H1 (cell line): ENCODE measurements around the gene KIF26B. TPM values are rescaled to one million over a fixed set of nuclear protein-coding genes. Genes with fewer than 3 reads are reported as not detected.

Experiments used
- BRCA1 ChIP-seq: IDR thresholded peaks from 2 replicates; pipeline ENCODE4 v1.6.1; 2012; ENCODE audit warnings: low read depth, low read length, improper control_type of control experiment
- GTF2F1 ChIP-seq: IDR thresholded peaks from 2 replicates; pipeline ENCODE4 v1.6.1; 2012; ENCODE audit warnings: low read depth, low read length, improper control_type of control experiment, borderline replicate concordance
- POU5F1 ChIP-seq: IDR thresholded peaks from 2 replicates; pipeline ENCODE4 v1.6.1; 2011; ENCODE audit warnings: low read depth, mild to moderate bottlenecking, low read length, moderate library complexity
- polyA plus RNA-seq, 7 experiments: library from polyadenylated mRNA; depleted of rRNA in 3 of 7; stranded (reverse) in 5 of 7; unstranded in 2 of 7; fragments of >200 nt in 5 of 7; fragments of 200-250 nt in 2 of 7; gene quantifications; 1 replicate in 5 of 7; 2 replicates in 1 of 7; 4 replicates in 1 of 7; pipeline versions ENCODE4 v1.2.1 to v1.2.3, GENCODE V29; 2011 to 2013; ENCODE audit warnings: missing spikeins in 2 of 7, mixed read lengths in 2 of 7
- total RNA-seq: library from RNA; stranded (reverse); fragmentation: NEBNext Ultra II Directional; extraction: Animal tissue kit (Norgen Biotek cat#: 25700); gene quantifications from 2 replicates; pipeline ENCODE4 v1.2.1, GENCODE V29; 2021
- TF ChIP-seq, protein P1 (sequence below): fragments of 300-600 bp; sonication (generic); IDR thresholded peaks from 2 replicates; pipeline ENCODE4 v1.7.1; 2012; ENCODE audit warnings: low read length, moderate library complexity, mild to moderate bottlenecking, inconsistent platforms; ENCODE audit not compliant: insufficient replicate concordance

KIF26B gene
- total and polyA plus RNA-seq, 2 of the 8 experiments (the other 6 are each of a cell fraction or from before 2014, with no cell fraction given): 0.06 to 0.28 TPM

DNA sequence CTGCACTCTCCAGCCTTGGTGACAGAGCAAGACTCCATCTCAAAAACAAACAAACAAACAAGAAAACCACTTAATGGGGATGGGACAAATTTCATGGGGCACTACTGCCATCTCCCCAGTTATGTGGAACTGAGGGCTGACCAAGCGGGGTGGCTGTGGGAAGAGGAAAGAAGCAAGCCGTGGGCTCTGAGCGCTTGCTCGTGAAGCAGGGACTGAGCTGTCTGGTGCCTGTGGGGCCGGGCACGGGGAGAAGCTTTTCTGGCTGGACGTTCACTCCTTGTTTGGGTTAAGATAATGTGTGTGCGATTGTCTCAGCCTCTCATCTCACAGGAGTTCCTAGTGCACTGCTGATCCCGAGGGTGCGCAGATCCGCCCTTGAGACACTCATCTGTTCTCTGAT lies 22.0 kb upstream of the KIF26B start (continued):
- TF ChIP-seq, protein P1, sequence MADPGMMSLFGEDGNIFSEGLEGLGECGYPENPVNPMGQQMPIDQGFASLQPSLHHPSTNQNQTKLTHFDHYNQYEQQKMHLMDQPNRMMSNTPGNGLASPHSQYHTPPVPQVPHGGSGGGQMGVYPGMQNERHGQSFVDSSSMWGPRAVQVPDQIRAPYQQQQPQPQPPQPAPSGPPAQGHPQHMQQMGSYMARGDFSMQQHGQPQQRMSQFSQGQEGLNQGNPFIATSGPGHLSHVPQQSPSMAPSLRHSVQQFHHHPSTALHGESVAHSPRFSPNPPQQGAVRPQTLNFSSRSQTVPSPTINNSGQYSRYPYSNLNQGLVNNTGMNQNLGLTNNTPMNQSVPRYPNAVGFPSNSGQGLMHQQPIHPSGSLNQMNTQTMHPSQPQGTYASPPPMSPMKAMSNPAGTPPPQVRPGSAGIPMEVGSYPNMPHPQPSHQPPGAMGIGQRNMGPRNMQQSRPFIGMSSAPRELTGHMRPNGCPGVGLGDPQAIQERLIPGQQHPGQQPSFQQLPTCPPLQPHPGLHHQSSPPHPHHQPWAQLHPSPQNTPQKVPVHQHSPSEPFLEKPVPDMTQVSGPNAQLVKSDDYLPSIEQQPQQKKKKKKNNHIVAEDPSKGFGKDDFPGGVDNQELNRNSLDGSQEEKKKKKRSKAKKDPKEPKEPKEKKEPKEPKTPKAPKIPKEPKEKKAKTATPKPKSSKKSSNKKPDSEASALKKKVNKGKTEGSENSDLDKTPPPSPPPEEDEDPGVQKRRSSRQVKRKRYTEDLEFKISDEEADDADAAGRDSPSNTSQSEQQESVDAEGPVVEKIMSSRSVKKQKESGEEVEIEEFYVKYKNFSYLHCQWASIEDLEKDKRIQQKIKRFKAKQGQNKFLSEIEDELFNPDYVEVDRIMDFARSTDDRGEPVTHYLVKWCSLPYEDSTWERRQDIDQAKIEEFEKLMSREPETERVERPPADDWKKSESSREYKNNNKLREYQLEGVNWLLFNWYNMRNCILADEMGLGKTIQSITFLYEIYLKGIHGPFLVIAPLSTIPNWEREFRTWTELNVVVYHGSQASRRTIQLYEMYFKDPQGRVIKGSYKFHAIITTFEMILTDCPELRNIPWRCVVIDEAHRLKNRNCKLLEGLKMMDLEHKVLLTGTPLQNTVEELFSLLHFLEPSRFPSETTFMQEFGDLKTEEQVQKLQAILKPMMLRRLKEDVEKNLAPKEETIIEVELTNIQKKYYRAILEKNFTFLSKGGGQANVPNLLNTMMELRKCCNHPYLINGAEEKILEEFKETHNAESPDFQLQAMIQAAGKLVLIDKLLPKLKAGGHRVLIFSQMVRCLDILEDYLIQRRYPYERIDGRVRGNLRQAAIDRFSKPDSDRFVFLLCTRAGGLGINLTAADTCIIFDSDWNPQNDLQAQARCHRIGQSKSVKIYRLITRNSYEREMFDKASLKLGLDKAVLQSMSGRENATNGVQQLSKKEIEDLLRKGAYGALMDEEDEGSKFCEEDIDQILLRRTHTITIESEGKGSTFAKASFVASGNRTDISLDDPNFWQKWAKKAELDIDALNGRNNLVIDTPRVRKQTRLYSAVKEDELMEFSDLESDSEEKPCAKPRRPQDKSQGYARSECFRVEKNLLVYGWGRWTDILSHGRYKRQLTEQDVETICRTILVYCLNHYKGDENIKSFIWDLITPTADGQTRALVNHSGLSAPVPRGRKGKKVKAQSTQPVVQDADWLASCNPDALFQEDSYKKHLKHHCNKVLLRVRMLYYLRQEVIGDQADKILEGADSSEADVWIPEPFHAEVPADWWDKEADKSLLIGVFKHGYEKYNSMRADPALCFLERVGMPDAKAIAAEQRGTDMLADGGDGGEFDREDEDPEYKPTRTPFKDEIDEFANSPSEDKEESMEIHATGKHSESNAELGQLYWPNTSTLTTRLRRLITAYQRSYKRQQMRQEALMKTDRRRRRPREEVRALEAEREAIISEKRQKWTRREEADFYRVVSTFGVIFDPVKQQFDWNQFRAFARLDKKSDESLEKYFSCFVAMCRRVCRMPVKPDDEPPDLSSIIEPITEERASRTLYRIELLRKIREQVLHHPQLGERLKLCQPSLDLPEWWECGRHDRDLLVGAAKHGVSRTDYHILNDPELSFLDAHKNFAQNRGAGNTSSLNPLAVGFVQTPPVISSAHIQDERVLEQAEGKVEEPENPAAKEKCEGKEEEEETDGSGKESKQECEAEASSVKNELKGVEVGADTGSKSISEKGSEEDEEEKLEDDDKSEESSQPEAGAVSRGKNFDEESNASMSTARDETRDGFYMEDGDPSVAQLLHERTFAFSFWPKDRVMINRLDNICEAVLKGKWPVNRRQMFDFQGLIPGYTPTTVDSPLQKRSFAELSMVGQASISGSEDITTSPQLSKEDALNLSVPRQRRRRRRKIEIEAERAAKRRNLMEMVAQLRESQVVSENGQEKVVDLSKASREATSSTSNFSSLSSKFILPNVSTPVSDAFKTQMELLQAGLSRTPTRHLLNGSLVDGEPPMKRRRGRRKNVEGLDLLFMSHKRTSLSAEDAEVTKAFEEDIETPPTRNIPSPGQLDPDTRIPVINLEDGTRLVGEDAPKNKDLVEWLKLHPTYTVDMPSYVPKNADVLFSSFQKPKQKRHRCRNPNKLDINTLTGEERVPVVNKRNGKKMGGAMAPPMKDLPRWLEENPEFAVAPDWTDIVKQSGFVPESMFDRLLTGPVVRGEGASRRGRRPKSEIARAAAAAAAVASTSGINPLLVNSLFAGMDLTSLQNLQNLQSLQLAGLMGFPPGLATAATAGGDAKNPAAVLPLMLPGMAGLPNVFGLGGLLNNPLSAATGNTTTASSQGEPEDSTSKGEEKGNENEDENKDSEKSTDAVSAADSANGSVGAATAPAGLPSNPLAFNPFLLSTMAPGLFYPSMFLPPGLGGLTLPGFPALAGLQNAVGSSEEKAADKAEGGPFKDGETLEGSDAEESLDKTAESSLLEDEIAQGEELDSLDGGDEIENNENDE: no peak
- TF ChIP-seq POU5F1: no peak
- TF ChIP-seq BRCA1: no peak
- no peak for TF ChIP-seq GTF2F1
